Endodermal cell (in vitro differentiated cells): ENCODE data around the gene PHC2. TPM values are rescaled to one million over a fixed set of nuclear protein-coding genes. Genes with fewer than 3 reads are reported as not detected.

ENCODE experiments used
- DNase-seq: peaks from one replicate; pipeline ENCODE4 v3.0.0-alpha.2; 2017
- H3K27ac ChIP-seq: 2 replicates; pipeline ENCODE4 v1.5.1; 2013; ENCODE audit warnings: mild to moderate bottlenecking, low read depth, low read length, moderate library complexity
- H3K27me3 ChIP-seq: 2 replicates; pipeline ENCODE4 v1.6.1; 2013; ENCODE audit warnings: mild to moderate bottlenecking, low read length, moderate library complexity; ENCODE audit not compliant: insufficient read depth, control insufficient read depth, poor library complexity, severe bottlenecking
- H3K36me3 ChIP-seq: 2 replicates; pipeline ENCODE4 v1.7.0; 2013; ENCODE audit warnings: mild to moderate bottlenecking, low read length, moderate library complexity; ENCODE audit not compliant: control insufficient read depth, insufficient read depth
- H3K4me1 ChIP-seq: one replicate; pipeline ENCODE4 v1.7.0; 2013; ENCODE audit warnings: low read length; ENCODE audit not compliant: control insufficient read depth, insufficient read depth
- H3K4me3 ChIP-seq: 2 replicates; pipeline ENCODE4 v1.5.1; 2013; ENCODE audit warnings: mild to moderate bottlenecking, low read length, moderate library complexity
- H3K9ac ChIP-seq: 2 replicates; pipeline ENCODE4 v1.6.1; 2013; ENCODE audit warnings: mild to moderate bottlenecking, low read length, moderate library complexity; ENCODE audit not compliant: poor library complexity, severe bottlenecking; ENCODE audit errors: extremely low read depth
- H3K9me3 ChIP-seq: 2 replicates; pipeline ENCODE4 v1.6.1; 2013; ENCODE audit warnings: mild to moderate bottlenecking, low read length, moderate library complexity; ENCODE audit not compliant: control insufficient read depth
- H3K27ac Mint-ChIP-seq: 2 replicates; pipeline ENCODE4 v1.8.0; 2020; ENCODE audit warnings: mixed read lengths
- H3K27me3 Mint-ChIP-seq: 2 replicates; pipeline ENCODE4 v1.8.0; 2021; ENCODE audit warnings: mild to moderate bottlenecking, mixed read lengths; ENCODE audit not compliant: insufficient read depth
- H3K36me3 Mint-ChIP-seq: 2 replicates; pipeline ENCODE4 v1.8.0; 2020; ENCODE audit warnings: low read depth, mixed read lengths
- H3K4me1 Mint-ChIP-seq: 2 replicates; pipeline ENCODE4 v1.8.0; 2020; ENCODE audit warnings: mixed read lengths
- H3K4me3 Mint-ChIP-seq: 2 replicates; pipeline ENCODE4 v1.8.0; 2020; ENCODE audit warnings: mild to moderate bottlenecking, moderate library complexity, mixed read lengths
- H3K9me3 Mint-ChIP-seq: 2 replicates; pipeline ENCODE4 v1.8.0; 2020; ENCODE audit warnings: mild to moderate bottlenecking, mixed read lengths
- CTCF ChIP-seq: fragments of 200-600 bp; sonication (generic); conservative IDR thresholded peaks from 2 replicates; pipeline ENCODE4 v1.5.0; 2021; ENCODE audit warnings: antibody characterized with exemption, mild to moderate bottlenecking
- WGBS, 2 experiments: methylation state at CpG; one replicate each; pipeline versions ENCODE4 v1.1.5 to v1.1.7; 2013; ENCODE audit warnings: missing lambda C conversion rate in 2 of 2, mixed read lengths in 1 of 2; ENCODE audit not compliant: insufficient coverage in 1 of 2, insufficient read length in 1 of 2; 5-methylcytosine and 5-hydroxymethylcytosine counted together
- microRNA-seq: library from miRNA; unstranded; fragments of <30 nt; microRNA quantifications from one replicate; pipeline ENCODE4 v1.2.0, GENCODE V29; 2020; ENCODE audit warnings: borderline microRNAs expressed
- total RNA-seq, 2 donors: library from RNA; stranded (reverse); fragmentation: NEBNext Ultra II Directional in 1 of 2; extraction: Animal tissue kit (Norgen Biotek cat#: 25700) in 1 of 2; gene quantifications; 2 replicates in 1 of 2; 3 replicates in 1 of 2; pipeline ENCODE4 v1.2.1, GENCODE V29; 2021

Gene PHC2
- total RNA-seq, 2 donors from 2014 or later = 32.1 to 43.9 TPM

- Mint-ChIP-seq H3K4me3 (no peak overlapping the region), H3K27ac (no peak overlapping the region), H3K27me3 (no peaks in the 10 kb centered on the region)
Measured at GRCh38 chr1:33274446-33274845, 156.4 kb downstream of the PHC2 start.

GRCh38 chr1:33273961-33274371, 156.9 kb downstream of the PHC2 start:
- Histone ChIP-seq H3K4me3 (no peak overlapping the region), H3K27ac (no peak overlapping the region), H3K9ac (no peak overlapping the region), H3K9me3 (no peaks in the 10 kb centered on the region), H3K4me1 (no peaks in the 10 kb centered on the region), H3K27me3 (no peaks in the 10 kb centered on the region), H3K36me3 (peaks cover 31% of the 10 kb centered on the region)
- H3K27me3 Mint-ChIP-seq = no peaks in the 10 kb centered on the region
- no peak overlapping the region for H3K4me3 Mint-ChIP-seq
- peaks cover 11% of the 10 kb centered on the region for H3K4me1 Mint-ChIP-seq
- WGBS, 2 experiments = 83 to 84% methylated on average over 7 of the region's 7 CpGs
- peaks cover 14% of the 10 kb centered on the region for H3K36me3 Mint-ChIP-seq
- no peak for DNase-seq
- no peaks in the 10 kb centered on the region for H3K9me3 Mint-ChIP-seq
- H3K27ac Mint-ChIP-seq = no peak overlapping the region
- no peak for TF ChIP-seq CTCF

More at GRCh38 chr1:33274446-33274845, 156.4 kb downstream of the PHC2 start:
- no peak overlapping the region for H3K4me3 ChIP-seq
- H3K36me3 ChIP-seq = peaks cover 31% of the 10 kb centered on the region
- DNase-seq = no peak
- Mint-ChIP-seq H3K9me3 (no peaks in the 10 kb centered on the region), H3K36me3 (peaks cover 15% of the 10 kb centered on the region), H3K4me1 (peaks cover 11% of the 10 kb centered on the region)
- H3K4me1 ChIP-seq = no peaks in the 10 kb centered on the region
- no peaks in the 10 kb centered on the region for H3K9me3 ChIP-seq
- H3K27ac ChIP-seq = no peak overlapping the region
- no peak overlapping the region for H3K9ac ChIP-seq
- H3K27me3 ChIP-seq = no peaks in the 10 kb centered on the region
- no peak for TF ChIP-seq CTCF
- 95 to 100% methylated on average over 1 of the region's 1 CpG for WGBS, 2 experiments

Small RNA genes within 50 kb of the gene (microRNA-seq; reads per million reads assigned to microRNA genes)
- gene MIR3605 = not detected

Other genes starting within 250 kb of the PHC2 start
- gene TRIM62, start 249.1 kb downstream of the PHC2 start, total RNA-seq = 1 to 10 TPM; 5.1 to 6.0 TPM
- gene ZNF362, start 174.6 kb downstream of the PHC2 start, total RNA-seq = 10 to 100 TPM; 27.4 to 41.5 TPM
- not detected for gene A3GALT2, start 110.0 kb downstream of the PHC2 start, total RNA-seq
- 1 to 10 TPM; 5.8 to 6.1 TPM for gene ZSCAN20, start 41.5 kb upstream of the PHC2 start, total RNA-seq